ENCODE data around the gene SLC13A4. TPM values are rescaled to one million over a fixed set of nuclear protein-coding genes. Genes with fewer than 3 reads are reported as not detected.

SLC13A4 gene
- total and polyA plus RNA-seq, 7 donors: 0.01 to 0.08 (median 0.03) TPM; not detected in 4

DNA sequence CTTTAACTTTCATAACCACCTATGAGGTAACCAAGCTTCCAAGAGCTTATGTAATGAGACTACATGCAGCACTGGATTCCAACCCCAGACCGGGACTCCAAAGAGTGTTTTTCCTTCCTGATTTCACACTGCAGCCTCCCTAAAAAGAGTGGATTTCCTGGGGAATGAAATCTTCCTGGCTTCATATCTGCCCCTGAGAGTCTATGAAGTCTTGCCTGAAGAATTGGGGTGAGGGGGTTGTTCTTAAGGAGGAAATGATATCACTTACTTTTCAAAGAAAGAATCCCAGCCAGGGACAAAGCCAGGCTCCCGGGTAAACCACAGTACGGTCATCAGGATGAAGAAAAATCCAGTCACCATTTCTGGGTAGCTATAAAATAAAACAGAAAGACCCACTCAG lies 35.9 kb downstream of the SLC13A4 start:
- TF ChIP-seq, protein P1, sequence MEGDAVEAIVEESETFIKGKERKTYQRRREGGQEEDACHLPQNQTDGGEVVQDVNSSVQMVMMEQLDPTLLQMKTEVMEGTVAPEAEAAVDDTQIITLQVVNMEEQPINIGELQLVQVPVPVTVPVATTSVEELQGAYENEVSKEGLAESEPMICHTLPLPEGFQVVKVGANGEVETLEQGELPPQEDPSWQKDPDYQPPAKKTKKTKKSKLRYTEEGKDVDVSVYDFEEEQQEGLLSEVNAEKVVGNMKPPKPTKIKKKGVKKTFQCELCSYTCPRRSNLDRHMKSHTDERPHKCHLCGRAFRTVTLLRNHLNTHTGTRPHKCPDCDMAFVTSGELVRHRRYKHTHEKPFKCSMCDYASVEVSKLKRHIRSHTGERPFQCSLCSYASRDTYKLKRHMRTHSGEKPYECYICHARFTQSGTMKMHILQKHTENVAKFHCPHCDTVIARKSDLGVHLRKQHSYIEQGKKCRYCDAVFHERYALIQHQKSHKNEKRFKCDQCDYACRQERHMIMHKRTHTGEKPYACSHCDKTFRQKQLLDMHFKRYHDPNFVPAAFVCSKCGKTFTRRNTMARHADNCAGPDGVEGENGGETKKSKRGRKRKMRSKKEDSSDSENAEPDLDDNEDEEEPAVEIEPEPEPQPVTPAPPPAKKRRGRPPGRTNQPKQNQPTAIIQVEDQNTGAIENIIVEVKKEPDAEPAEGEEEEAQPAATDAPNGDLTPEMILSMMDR (IDR thresholded peaks at IDR 0.05): no peak
- H3K4me3 ChIP-seq: no peak overlapping the region
- no peak for DNase-seq
- H3K36me3 ChIP-seq (ENCODE audit: insufficient read depth in 1 of 2, low read depth in 1 of 2): peaks cover 0 to 61% of the 10 kb centered on the region in 2 donors
- no peak for ATAC-seq
- no peaks in the 10 kb centered on the region for H3K27me3 ChIP-seq (ENCODE audit: insufficient read depth in 3 of 3, low read length in 2 of 3)
- H3K9me3 ChIP-seq: no peaks in the 10 kb centered on the region
- no peak overlapping the region for H3K27ac ChIP-seq
- intact Hi-C loops (cut with DNase I): no loop called here
- 76 to 83% (median 77%) methylated on average over 3 of the region's 3 CpGs for WGBS, 3 donors
- H3K4me1 ChIP-seq: peaks cover 5% of the 10 kb centered on the region

DNA sequence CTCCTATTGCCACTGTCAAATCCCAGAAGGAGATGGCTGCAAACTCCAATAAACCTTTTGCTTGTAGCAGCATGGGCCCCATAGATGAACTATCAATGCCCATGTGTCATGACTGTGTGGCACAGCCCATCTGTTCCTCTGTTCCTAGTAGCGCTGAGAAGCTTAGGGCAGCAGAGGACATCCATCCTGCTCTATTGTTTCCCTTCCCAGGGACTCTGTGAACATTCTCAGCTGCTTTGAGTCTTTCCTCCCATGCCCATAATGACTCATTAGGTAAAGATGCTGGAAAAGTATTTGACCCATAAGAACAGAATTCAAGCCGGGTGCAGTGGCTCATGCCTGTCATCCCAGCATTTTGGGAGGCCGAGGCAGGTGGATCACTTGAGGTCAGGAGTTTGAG lies 37.4 kb downstream of the SLC13A4 start:
- intact Hi-C loops (cut with DNase I): no loop called here
- ATAC-seq (no peak), DNase-seq (no peak)
- Histone ChIP-seq H3K9me3 (no peaks in the 10 kb centered on the region), H3K4me3 (no peak overlapping the region), H3K27ac (no peak overlapping the region), H3K36me3 (ENCODE audit: insufficient read depth in 1 of 2, low read depth in 1 of 2) (peaks cover 0 to 65% of the 10 kb centered on the region in 2 donors), H3K4me1 (peaks cover 5% of the 10 kb centered on the region), H3K27me3 (ENCODE audit: insufficient read depth in 3 of 3, low read length in 2 of 3) (no peaks in the 10 kb centered on the region)
- TF ChIP-seq, protein P1 (IDR thresholded peaks at IDR 0.05): no peak
- WGBS, 3 donors: 88 to 89% (median 89%) methylated on average over 3 of the region's 3 CpGs

DNA sequence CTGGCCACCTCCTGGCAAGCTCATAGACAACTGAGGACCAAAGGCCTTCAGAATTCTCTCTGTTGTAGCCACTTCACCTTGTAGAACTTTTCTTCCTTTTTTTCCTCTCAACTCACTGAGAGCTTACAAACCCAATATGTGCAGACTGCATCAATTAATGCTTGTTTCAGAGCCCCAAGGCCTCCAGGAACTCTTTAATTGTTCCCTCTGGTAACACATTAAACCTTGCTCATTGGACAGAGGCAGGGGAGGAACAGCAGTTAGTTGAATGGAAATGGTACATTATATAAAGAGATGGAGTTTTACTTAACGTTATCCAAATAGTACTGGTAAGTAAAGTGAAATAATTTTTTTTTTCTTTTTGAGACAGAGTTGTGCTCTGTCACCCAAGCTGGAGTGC lies 40.5 kb downstream of the SLC13A4 start:
- no peaks in the 10 kb centered on the region for H3K4me1 ChIP-seq
- ATAC-seq (no peak), DNase-seq (no peak)
- peaks cover 0 to 50% of the 10 kb centered on the region in 2 donors for H3K36me3 ChIP-seq (ENCODE audit: insufficient read depth in 1 of 2, low read depth in 1 of 2)
- intact Hi-C loops (cut with DNase I): no loop called here
- no peaks in the 10 kb centered on the region for H3K9me3 ChIP-seq
- H3K27ac ChIP-seq: no peak overlapping the region
- H3K4me3 ChIP-seq: no peak overlapping the region
- TF ChIP-seq, protein P1 (IDR thresholded peaks at IDR 0.05): no peak
- 0 to 48% (median 1%) methylated on average over 1 of the region's 1 CpG for WGBS, 3 donors
- no peaks in the 10 kb centered on the region for H3K27me3 ChIP-seq (ENCODE audit: insufficient read depth in 3 of 3, low read length in 2 of 3)

DNA sequence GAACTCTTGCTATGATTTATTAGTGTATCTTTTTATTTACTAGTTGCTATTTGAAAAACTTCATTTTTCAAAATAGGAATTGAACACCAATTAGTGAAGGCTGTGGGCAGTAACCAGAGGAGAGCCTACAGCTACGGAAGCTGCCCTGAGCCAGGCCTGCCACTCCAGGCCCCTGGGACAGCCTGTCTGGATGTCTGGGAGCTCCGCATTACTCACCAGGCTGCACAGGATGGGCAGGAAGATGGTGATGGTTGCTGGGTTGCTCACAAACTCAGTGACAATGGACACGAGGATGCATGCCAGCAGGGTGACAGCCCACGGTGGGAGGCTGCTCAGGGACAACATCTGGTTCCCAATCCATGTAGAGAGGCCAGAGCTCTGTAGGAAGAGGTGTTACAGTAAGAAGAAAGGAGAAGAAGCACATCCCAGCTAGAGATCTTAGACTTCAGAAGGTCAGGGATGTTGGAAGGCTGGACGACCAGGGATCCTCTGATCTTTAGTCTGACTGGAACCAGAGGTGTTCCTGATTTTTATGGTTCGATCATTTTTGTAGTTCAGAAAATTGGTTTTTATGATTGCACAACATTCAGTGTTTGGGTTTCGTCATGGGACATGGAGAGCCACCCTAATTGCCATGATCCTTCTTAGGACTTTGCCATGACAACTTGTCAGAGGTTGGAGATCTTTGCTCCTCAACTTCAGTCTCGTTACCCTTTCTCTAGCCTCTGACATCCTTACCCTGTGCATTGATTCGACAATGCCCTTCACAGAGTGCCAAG lies 42.5 kb downstream of the SLC13A4 start:
- intact Hi-C loops (cut with DNase I): no loop called here
- WGBS, 3 donors: 76 to 87% (median 77%) methylated on average over 9 of the region's 9 CpGs
- no peaks in the 10 kb centered on the region for H3K9me3 ChIP-seq
- peaks cover 0 to 32% of the 10 kb centered on the region in 2 donors for H3K36me3 ChIP-seq (ENCODE audit: insufficient read depth in 1 of 2, low read depth in 1 of 2)
- no peaks in the 10 kb centered on the region for H3K27me3 ChIP-seq (ENCODE audit: insufficient read depth in 3 of 3, low read length in 2 of 3)
- H3K4me3 ChIP-seq: no peak overlapping the region
- ATAC-seq: peak in 1 of 4 donors; percentile 35
- DNase-seq: no peak
- TF ChIP-seq, protein P1 (IDR thresholded peaks at IDR 0.05): no peak
- no peaks in the 10 kb centered on the region for H3K4me1 ChIP-seq
- no peak overlapping the region for H3K27ac ChIP-seq
